Ramos (cell line): Measurements from ENCODE around the gene GABRQ.
"Not testable (repeated sequence)": the region's sequence is repeated elsewhere in the genome, so short reads cannot be mapped to it uniquely, and the experiment has no call there.

Source experiments
- in situ Hi-C: fragments of 300-500 bp; cut with MboI; formaldehyde crosslinking; loops from one replicate; pipeline ENCODE4 v1.14.3; 2022; ENCODE audit warnings: low sequenced_read_pairs; ENCODE audit not compliant: unreplicated experiment

GABRQ gene

GRCh38 chrX:152656890-152657289, 19.2 kb downstream of the GABRQ start:
- in situ Hi-C loops = no loop called here

DNA sequence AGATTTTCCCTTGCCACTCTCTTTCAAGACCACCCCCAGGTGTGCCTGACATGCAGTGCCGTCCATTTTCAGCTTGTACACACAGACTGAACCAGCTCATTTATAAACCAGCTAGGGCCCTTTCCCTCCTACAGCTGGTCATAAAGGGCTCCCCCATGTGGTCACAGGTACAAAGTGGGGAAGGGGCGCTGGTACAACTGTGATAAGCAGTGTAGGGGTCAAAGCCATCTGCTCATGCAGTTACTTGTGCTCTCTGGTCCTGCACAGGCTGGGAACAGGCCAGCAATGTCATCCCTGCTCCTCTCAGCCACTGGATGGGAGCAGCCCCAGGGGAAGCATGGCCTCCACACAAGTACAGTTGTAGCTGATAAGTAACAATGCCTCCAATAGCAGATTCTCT, 20.6 kb downstream of the GABRQ start:
- in situ Hi-C loops = no loop called here

DNA sequence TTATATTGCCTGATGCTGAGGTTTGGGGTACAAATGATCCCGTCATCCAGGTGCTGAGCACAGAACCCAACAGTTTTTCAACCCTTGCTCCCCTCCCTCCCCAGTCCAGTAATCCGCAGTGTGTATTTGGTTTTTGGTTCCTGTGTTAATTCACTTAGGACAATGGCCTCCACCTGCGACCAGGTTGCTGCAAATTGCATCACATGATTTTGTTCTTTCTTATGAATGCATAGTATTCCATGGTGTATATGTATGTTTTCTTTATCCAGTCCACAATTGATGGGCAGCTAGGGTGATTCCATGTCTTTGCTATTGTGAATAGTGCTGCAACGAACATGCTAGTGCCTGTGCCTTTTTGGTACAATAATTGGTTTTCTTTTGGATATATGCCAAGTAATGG, 25.4 kb downstream of the GABRQ start:
- in situ Hi-C loops = no loop called here

DNA sequence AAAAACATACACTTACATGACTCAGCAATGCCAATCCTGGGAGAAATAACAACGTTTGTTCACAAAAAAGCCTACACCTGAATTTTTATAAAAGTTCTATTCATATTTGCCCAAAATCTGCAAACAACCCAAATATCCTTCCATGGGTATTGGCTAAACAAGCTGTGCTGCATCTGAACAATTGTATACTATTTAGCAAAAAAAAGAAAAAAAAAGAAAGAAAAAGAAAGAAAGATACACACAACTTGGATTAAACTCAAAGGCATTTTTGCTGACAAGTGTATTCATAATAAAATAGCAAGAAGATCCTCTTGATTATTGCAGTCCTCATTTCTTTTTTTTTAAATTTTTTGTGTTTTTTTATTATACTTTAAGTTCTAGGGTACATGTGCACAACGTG, 36.4 kb downstream of the GABRQ start:
- in situ Hi-C loops = no loop called here

DNA sequence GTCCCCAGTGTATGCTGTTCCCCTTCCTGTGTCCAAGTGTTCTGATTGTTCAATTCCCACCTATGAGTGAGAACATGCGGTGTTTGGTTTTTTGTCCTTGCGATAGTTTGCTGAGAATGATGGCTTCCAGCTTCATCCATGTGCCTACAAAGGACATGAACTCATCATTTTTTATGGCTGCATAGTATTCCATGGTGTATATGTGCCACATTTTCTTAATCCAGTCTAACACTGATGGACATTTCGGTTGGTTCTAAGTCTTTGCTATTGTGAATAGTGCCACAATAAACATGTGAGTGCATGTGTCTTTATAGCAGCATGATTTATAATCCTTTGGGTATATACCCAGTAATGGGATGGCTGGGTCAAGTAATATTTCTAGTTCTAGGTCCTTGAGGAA, 37.0 kb downstream of the GABRQ start:
- in situ Hi-C loops = not testable (repeated sequence)

DNA sequence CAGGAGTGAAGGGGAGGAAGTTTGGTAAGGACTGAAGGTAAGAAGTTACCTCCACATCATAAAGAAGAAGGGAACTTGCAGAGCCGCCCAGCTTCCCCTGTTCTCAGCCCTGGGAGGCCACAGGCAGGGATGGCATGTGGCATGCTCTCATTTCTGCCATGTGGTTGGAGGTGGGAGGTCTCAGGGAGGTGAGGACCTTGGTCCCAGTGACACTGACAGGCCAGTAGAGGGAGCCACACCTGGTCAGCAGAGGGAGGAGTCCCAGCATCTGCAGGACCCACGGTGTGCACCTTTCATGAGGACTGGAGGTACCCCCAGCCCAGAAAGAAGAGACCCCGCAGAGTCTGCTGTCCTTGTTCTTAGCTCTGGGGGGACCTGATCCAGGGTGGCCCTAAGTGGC, 43.3 kb downstream of the GABRQ start:
- in situ Hi-C loops = not testable (repeated sequence)

GRCh38 chrX:152697952-152698931, 60.5 kb downstream of the GABRQ start, which contains the start of gene MAGEA3:
MAGEA3 (plus strand) TSS chrX:152698794; CDS start chrX:152700833, 2,039 bp downstream.
- in situ Hi-C loops = not testable (repeated sequence)

GRCh38 chrX:152700390-152700789, 62.7 kb downstream of the GABRQ start:
- in situ Hi-C loops = not testable (repeated sequence)

GRCh38 chrX:152706500-152706899, 68.8 kb downstream of the GABRQ start:
- in situ Hi-C loops = not testable (repeated sequence)
